SK-N-MC (cell line): Measurements from ENCODE around the gene GNG14.

Experiments used
- EZH2 ChIP-seq: fragments of 200-600 bp; sonication (generic); IDR thresholded peaks from one replicate; pipeline ENCODE4 v1.6.1; 2017; ENCODE audit warnings: antibody characterized with exemption
- FOXP2 ChIP-seq: optimal IDR thresholded peaks from 2 replicates; pipeline ENCODE3; 2011; ENCODE audit warnings: mild to moderate bottlenecking, moderate library complexity; ENCODE audit not compliant: insufficient read depth; ENCODE audit errors: extremely low read length, control extremely low read depth
- POLR2AphosphoS5 ChIP-seq: IDR thresholded peaks from 2 replicates; pipeline ENCODE4 v1.6.1; 2012; ENCODE audit warnings: mild to moderate bottlenecking, low read depth, low read length, borderline replicate concordance

DNA sequence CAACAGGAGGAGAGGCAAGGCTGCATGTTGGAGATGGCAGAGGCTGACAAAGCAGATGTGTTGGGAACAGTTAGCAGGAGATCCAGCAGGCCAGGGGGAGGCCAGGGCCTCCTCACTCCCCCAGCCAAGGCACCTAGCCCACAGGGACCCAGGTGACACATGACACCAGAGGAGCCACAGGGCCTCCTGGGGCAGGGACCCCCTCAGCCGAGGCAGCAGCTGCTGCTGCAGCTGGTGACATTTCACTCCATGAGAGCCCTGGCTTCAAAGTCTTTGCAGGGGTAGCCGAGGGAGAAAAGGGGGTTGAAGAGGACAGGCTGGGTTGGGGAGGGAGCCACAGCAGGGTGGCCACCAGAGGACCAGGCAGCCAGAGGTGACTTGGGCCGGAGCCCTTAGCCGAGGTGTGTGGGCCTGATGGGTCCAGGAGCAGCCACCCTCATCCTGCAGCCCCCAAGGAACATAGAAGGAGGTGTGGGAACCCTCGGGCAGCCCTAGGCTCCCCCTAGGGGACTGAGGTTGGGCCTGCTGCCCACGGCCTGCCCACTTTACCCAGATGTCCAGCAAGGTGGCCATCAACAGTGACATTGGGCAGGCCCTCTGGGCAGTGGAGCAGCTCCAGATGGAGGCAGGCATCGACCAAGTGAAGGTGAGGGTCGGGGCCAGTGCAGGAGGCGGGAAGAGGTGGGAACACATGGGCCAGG is at the start of gene GNG14:
- TF ChIP-seq EZH2: no peak
- TF ChIP-seq FOXP2: no peak
- no peak for TF ChIP-seq POLR2AphosphoS5
